Measurements from ENCODE around the gene MMP2.

Gene MMP2

DNA sequence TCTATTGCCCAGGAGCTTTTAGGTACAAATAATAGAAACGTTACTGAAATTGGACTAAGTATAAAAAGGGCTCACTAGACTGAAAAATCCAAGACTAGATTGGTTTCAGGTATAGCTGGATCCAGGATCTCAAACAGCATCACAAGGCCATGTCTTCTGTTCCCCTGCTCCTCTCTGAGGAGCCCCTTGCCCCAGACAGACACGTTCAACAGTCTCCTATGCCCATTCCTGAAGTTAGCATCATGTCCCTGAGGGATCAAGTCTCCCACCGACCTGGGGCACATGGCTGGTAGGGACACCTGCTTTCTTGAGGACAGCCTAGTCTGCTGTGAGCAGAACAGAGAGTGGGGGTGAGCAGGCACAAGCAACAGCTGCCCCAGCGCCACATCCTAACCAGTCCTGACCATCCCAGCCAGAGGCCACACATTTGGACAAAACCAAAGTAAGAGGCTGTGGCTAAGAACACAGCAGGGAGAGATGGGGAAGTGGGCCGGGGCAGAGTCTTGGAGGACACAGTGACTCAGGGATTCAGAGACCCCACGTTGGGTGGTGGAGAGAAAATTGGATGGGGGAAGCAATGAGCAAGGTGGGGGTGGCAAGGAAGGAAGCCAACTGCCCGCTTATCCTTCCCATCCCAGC is 10.5 kb upstream of the MMP2 start:
- in situ Hi-C loops (cut with HindIII; ENCODE audit: low sequenced_read_pairs) = loop anchor here (25.0 kb wide), 1 partner anchor 369 kb away; the partner anchor contains the start of gene CES1

DNA sequence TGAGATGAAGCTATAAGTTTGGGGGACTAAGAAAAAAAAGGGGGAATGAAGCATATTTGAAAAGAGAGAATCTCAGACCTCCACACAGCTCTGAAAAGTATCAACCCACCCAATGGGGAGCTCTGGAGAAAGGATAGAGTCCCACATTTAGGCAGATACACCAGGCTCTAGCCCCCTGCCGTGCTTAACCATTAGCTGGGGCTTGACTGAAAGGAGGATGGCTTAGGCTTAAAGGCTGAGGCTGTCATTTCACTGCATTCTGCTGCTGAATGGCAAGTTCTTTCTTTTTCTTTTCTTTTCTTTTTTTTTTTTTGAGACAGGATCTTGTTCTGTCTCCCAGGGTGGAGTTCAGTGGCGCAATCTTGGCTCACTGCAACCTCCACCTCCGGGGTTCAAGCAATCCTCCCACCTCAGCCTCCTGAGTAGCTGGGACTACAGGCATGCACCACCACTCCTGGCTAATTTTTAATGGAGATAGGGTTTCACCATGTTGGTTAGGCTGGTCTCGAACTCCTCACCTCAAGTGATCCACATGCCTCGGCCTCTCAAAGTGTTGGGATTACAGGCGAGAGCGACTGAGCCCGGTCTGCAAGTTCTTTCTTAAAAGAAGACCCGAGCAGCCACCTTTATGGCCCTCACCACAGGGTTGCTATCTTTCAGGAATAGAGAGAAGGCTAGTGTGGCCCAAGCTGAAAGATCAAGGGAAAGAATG is 9.0 kb upstream of the MMP2 start:
- in situ Hi-C loops (cut with HindIII; ENCODE audit: low sequenced_read_pairs) = loop anchor here (25.0 kb wide), 1 partner anchor 367 kb away; the partner anchor contains the start of gene CES1

DNA sequence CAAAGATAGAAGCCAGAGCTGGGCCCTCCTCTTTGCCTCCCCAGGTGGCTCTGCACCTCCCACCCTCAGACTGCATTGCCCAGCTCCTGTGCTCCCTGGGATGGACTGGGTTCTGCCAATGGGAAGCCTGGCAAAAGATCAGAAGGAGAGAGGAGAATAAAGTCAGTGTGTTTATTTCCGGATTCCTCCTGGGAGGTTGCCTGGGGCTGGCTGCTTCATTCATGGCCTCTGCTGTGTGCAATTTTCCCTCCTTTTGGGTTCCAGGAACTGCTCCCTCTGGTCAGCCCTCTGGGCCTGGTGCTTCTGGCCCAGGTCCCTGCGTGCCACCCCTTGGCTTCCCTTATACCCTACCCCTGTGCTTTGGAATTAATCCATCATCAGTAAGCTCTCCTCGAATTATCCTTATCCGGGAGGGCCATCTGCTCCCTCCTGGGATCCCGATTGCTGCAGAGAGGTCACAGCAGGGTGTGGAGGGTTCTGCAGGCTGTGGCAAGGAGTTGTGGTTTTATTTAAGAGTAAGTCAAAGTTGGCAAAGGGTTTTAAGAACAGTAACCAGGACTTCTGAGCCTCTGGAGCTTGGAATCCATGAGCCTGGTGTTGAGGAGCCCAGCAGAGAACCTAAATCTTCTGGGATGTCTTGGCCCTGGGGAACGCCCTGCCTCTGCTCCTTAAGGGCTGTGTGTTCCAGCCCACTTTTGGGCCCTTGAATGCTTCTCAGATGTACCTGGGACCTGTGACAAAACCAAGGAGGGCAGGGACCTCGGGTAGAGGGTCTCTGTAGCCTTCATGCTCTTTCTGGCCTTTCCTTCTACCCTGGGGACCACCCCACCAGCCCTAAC is 8.2 kb upstream of the MMP2 start:
- in situ Hi-C loops (cut with HindIII; ENCODE audit: low sequenced_read_pairs) = loop anchor here (25.0 kb wide), 1 partner anchor 367 kb away; the partner anchor contains the start of gene CES1

DNA sequence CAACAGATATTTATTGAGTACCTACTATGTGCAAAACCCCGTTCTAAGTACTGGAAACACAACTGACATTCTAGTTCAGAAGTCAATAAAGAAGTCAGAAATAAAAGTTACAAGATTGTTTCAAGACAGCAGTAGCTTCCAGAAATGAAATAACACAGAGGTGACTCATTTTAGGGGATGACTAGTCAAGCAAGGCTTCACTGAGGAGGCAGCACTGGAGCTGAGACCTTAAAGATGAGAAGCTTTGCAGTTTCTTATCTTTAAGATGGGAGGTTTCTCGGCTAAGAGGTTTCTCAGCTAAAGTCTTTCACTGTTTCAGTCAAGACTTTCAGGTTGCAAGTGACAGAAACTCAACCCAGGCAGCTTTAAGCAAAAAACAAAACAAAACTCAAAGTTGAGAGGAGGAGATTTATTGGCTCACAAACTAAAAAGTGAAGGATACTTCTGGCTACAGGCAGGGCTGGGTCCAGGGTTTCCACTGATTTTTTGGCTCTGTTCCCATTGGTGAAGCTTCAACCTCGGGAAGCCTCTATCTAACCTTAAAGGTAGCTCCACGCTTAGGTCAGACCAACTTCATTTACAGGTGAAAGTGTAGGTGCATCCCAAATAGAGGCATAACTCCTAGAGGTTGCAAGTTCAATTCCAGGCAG is 7.4 kb upstream of the MMP2 start:
- in situ Hi-C loops (cut with HindIII; ENCODE audit: low sequenced_read_pairs) = loop anchor here (25.0 kb wide), 1 partner anchor 366 kb away; the partner anchor contains the start of gene CES1

DNA sequence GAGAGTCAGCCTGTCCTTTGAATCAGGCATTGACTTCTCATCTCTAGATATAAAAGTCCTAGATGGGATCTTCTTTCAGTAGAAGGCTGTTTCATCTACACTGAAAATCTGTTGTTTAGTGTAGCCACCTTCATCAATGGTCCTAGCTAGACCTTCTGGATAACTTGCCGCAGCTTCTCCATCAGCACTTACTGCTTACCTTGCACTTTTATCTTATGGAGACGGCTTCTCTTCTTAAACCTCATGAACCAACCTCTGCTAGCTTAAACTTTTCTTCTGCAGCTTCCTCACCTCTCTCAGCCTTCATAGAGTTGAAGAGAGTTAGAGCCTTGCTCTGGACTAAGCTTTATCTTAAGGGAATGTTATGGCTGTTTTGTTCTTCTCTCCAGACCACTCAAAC is 5.4 kb upstream of the MMP2 start:
- in situ Hi-C loops (cut with HindIII; ENCODE audit: low sequenced_read_pairs) = loop anchor here (25.0 kb wide), 1 partner anchor 364 kb away; the partner anchor contains the start of gene CES1

DNA sequence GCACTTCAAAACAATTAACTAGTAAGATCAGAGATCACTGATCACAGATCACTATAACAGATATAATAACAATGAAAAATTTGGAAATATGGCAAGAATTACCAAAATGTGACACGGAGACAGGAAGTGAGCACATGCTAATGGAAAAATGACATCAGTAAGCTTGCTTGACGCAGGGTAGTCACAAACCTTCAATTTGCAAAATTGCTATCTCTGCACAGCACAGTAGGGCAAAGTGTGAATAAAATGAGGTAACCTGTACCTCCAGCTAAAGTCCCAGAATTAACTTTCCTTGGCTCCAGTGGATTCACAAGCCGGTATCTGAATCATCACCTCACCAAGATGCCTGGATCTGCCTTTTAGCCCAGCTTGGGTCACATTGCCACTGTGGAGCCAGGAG is 4.2 kb upstream of the MMP2 start:
- in situ Hi-C loops (cut with HindIII; ENCODE audit: low sequenced_read_pairs) = loop anchor here (25.0 kb wide), 1 partner anchor 362 kb away; the partner anchor contains the start of gene CES1

DNA sequence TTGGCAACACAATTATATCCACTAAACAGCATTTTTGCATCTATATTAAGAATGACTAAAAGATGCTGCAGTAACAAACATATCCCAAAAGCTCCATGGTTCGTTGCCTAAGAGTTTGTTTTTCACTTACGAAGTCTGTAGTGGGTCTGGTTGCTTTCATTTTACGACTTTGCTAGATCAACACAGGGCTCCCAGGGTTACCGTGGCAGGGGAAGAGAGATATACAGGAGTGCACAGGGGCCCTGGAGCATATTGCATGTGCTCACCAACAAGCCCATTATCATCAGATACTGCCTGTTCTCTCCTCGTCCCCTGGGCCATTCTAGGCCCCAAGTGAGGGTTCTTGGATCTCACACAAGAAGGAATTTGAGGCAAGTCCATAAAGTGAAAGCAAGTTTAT is 3.1 kb upstream of the MMP2 start:
- in situ Hi-C loops (cut with HindIII; ENCODE audit: low sequenced_read_pairs) = no loop called here

DNA sequence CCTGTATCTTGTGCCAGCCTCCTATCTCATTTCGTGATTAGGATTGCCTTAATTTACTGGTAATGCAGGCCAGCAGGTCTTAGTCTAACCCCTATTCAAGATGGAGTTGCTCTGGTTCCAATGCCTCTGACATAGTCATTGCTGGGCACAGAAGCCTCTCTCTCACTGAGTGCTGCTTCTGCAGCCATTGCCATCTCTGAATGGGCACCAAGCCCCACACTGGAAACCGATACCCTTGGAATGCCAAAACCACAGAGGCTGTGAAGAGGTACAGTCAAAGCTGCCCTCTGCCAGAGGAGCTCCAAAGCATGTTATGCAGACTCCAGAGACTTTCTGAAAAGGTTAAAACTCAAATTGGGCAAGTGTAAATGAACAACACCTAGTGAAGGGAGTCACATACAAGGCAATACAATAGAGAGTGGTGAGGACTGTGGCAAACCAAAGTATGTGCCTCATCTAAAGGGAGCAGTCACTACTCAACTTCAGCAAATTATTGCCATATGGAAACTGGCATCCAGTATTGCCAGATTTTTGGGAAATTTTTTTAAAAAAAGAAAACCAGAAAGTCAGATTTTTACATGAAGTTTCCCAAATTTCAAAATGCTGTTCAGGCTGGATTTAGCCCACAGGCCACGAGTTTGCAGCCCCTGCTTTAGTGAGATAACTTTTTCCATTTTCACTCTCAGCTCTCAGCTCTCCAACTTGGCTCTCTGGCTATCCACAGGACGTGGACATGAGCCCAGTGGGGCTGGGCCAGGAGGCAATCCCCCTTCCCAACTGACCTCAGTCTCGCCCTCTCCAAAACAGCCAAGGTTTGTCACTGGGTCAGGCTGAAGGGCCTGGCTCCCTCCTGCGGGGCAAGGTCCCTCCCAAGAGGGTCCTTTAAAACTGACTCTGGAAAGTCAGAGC is 2.1 kb upstream of the MMP2 start:
- in situ Hi-C loops (cut with HindIII; ENCODE audit: low sequenced_read_pairs) = no loop called here

DNA sequence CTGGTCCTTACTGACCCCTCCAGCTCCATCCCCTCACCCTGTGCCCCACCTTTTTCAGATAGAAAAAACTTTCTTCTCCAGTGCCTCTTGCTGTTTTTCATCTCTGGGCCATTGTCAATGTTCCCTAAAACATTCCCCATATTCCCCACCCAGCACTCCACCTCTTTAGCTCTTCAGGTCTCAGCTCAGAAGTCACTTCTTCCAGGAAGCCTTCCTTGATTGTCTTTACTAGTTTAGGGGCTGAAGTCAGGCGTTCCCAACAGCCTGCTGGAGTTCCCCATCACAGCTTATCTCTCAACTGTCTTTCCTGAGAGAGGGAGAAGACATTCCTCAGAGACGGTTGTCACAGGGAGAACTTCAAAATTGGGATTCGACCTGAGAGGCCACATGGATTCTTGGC is 1.3 kb upstream of the MMP2 start:
- in situ Hi-C loops (cut with HindIII; ENCODE audit: low sequenced_read_pairs) = no loop called here

DNA sequence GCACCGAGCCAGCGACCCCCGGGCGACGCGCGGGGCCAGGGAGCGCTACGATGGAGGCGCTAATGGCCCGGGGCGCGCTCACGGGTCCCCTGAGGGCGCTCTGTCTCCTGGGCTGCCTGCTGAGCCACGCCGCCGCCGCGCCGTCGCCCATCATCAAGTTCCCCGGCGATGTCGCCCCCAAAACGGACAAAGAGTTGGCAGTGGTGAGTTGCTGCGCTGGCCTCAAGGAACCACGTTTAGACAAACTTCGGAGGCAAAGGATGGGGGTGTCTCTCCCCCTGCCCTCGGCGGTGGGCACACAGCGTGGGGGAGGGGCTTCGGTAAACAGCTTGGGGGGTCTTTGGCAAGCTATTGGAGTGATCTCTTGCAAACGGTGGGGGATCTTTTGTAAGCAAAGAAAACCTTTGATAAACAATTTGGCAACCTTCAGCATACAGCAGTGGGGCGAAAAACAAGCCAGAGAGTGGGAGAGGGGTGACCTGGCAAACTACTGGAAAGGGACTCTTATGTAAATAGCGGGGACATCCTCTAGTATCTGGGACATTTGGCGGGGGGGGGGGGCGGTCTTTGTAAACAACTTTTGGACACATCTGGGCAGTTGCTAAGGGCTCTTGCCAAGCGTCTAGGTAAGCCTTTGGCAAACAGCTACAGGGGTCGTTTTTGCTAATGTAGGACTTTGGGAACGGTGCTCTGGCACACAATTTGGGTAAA is 587 bp downstream of the MMP2 start:
- in situ Hi-C loops (cut with HindIII; ENCODE audit: low sequenced_read_pairs) = no loop called here

DNA sequence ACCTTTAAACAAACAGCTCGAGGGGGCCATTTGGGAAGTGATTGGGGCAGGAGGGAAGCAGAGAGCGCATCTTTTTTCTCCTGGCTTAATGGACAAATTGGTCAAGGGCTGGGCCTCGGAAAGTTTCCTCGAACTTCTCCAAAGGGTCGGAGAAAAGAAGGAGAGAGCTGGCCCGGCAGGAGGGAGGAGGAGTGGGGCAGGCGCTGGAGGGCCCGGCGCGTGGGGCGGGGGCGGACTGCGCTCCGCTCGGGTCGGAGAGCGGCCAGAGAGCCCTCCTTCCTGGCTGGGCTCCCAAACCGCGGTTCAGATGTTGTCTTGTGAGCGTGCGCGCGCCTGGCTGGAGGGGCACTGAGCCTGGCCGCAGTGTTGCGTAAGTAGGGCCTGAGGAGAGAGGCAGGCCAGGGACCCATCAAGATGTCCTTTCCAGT is 1.2 kb downstream of the MMP2 start:
- in situ Hi-C loops (cut with HindIII; ENCODE audit: low sequenced_read_pairs) = no loop called here

DNA sequence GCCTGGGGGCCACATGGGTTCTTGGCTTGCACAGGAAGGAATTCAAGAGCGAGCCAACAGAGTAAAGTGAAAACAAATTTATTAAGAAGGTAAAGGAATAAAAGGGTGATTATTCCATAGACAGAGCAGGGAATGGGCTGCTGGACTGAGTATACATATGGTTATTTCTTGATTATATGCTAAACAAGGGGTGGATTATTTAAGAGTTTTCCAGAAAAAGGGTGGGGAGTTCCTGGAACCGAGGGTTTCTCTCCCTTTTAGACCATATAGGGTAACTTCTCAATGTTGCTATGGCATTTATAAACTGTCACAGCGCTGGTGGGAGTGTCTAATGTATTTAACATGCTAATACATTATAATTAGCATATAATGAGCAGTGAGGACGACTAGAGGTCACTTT is 2.0 kb downstream of the MMP2 start:
- in situ Hi-C loops (cut with HindIII; ENCODE audit: low sequenced_read_pairs) = no loop called here

DNA sequence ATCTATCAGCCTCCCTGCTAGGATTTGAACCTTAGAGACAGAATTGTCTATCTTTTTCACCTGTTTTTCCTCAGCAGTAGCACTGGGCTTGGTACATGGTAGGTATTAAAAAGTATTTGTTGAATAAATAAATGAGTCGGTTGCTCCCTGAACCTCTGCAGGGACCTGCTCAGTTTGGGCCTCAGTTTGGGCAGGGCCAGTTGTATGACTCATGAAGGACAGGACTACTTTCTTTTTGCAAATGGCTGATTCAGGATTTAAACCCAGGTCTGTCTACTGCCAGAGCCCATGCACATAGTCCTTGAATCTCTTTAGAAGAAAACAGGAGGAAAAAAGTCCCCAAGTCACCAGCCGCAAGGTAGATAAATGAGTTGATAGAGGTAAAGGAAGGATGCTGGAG is 3.1 kb downstream of the MMP2 start:
- in situ Hi-C loops (cut with HindIII; ENCODE audit: low sequenced_read_pairs) = no loop called here

DNA sequence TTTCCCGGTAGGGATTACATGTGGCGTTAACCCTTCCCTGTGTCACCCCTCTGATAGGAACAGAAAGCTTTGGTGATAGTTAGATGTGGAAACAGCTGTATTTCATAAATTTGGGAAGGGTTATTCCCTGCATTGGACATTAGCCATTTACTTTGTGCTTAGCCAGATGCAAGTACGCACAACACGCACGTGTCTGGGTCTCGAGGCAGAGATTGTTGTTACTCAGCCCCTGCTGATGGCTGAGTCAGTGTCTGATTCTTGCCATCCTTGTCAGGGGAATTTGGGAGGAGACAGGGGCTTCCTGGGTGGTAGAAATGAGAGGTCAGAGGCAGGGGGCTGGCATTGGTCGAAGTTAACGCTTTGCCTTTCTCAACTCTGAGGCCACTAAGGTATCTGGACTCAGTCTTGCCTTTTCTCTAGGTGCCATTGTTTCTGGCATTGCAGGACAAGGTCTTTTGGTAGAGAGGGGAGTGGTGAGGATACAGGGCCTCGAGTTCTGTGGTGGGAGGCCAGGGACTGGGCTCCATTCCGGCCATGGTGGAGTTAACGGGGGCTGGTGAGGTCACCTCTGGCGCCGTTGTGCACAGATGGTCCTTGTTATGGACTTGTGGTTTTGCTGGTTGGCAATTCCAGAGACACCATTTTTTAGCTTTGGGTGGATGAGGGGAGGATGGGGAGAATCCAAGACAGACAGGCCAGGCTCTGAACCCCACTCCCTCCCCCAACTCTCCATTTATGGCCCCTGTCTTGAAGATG is 8.2 kb downstream of the MMP2 start:
- in situ Hi-C loops (cut with HindIII; ENCODE audit: low sequenced_read_pairs) = no loop called here

DNA sequence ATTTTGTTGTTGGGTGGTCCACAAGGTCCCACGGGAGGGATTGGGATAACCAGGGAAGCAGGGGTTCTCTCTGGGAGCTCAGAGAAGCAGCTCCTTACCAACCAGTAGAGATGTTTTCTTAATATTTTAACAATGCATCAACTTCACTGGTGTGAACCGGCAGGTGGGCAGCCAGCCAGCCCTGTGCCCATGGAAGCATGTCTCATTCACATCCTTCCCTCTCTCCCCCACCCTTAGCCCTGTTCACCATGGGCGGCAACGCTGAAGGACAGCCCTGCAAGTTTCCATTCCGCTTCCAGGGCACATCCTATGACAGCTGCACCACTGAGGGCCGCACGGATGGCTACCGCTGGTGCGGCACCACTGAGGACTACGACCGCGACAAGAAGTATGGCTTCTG is 9.3 kb downstream of the MMP2 start:
- in situ Hi-C loops (cut with HindIII; ENCODE audit: low sequenced_read_pairs) = no loop called here

DNA sequence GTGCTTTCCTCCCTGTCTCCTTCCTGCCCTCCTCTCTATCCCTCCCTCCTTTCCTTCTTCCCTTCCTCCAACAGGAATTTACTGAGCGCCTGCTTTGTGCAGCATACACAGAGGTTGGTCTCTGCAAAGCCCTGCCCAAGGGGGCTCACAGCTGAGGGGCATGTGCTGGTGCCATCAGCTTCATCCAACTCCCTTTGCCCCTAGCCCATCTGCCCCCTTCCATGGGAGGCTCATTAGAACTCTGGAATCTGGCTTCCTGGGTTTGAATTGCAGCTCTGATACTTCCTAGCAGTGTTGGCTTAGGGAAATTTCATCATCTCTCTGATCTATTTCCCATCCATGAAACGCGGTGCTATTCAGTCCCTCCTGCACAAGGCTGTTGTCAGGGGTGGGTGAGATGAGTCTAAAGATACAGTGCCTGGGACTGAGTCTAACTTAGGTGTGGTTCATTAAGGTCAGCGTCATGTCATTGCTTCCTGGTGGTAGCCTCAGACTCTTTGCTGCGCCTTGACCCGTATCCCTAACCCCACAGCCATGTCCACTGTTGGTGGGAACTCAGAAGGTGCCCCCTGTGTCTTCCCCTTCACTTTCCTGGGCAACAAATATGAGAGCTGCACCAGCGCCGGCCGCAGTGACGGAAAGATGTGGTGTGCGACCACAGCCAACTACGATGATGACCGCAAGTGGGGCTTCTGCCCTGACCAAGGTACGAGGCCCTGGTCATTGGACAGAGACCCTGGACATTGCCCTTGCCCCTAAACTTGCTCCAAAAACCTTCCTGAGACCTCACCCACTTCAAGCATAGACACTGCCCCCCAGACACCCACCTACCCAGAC is 10.3 kb downstream of the MMP2 start:
- in situ Hi-C loops (cut with HindIII; ENCODE audit: low sequenced_read_pairs) = no loop called here

DNA sequence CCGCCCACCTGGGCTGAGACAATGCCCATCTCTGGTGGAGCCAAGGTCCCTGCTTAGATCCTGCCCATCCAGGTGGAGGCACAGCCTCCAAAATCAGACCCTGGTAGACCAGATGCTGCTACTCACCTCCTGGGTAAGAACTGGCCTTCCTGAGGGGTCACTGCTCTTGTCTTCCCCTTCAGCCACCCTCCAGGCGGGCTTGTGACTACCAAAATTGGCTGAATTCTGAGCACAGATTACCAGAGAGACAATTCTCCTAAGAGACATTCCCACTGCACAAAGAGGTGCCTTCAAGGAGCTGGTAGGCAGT is 10.9 kb downstream of the MMP2 start:
- in situ Hi-C loops (cut with HindIII; ENCODE audit: low sequenced_read_pairs) = no loop called here

DNA sequence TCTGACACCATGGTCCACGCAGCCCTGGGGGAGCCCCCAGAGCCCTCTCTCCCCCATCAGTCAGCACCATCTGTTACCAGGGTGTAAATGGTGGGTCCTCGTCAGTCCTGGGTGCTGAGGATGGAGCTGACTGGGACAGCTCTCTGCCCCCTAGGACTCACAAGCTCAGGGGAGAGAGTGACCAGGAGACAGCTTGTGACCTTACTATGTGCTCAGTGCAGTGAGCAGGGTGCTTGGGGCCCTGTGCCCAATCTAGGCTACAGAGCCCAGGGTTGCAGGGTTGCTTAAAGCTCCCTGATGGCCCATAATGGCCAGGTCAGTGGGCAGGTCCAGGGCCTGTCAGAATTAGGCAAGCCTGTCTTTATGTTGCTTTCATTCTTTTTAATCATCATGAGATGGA is 11.3 kb downstream of the MMP2 start:
- in situ Hi-C loops (cut with HindIII; ENCODE audit: low sequenced_read_pairs) = no loop called here
